22Rv1 (cell line): Measurements from ENCODE around the gene CDC123.

Source experiments
- ZFX ChIP-seq: fragments of 450-650 bp; IDR thresholded peaks from 2 replicates; pipeline ENCODE4 v1.6.1; 2017; ENCODE audit warnings: antibody characterized with exemption, borderline replicate concordance
- TF ChIP-seq, protein P1 (sequence below): fragments of 450-650 bp; IDR thresholded peaks from 2 replicates; pipeline ENCODE4 v1.5.1; 2017; ENCODE audit warnings: mild to moderate bottlenecking

GRCh38 chr10:12162927-12163326 lies 33.1 kb upstream of the CDC123 start:
- TF ChIP-seq, protein P1, sequence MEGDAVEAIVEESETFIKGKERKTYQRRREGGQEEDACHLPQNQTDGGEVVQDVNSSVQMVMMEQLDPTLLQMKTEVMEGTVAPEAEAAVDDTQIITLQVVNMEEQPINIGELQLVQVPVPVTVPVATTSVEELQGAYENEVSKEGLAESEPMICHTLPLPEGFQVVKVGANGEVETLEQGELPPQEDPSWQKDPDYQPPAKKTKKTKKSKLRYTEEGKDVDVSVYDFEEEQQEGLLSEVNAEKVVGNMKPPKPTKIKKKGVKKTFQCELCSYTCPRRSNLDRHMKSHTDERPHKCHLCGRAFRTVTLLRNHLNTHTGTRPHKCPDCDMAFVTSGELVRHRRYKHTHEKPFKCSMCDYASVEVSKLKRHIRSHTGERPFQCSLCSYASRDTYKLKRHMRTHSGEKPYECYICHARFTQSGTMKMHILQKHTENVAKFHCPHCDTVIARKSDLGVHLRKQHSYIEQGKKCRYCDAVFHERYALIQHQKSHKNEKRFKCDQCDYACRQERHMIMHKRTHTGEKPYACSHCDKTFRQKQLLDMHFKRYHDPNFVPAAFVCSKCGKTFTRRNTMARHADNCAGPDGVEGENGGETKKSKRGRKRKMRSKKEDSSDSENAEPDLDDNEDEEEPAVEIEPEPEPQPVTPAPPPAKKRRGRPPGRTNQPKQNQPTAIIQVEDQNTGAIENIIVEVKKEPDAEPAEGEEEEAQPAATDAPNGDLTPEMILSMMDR: no peak
- TF ChIP-seq ZFX: no peak
